ENCODE data around the gene MXRA8.
"Not testable (repeated sequence)": the region's sequence is repeated elsewhere in the genome, so short reads cannot be mapped to it uniquely, and the experiment has no call there.

MXRA8 gene, protein sequence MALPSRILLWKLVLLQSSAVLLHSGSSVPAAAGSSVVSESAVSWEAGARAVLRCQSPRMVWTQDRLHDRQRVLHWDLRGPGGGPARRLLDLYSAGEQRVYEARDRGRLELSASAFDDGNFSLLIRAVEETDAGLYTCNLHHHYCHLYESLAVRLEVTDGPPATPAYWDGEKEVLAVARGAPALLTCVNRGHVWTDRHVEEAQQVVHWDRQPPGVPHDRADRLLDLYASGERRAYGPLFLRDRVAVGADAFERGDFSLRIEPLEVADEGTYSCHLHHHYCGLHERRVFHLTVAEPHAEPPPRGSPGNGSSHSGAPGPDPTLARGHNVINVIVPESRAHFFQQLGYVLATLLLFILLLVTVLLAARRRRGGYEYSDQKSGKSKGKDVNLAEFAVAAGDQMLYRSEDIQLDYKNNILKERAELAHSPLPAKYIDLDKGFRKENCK

DNA sequence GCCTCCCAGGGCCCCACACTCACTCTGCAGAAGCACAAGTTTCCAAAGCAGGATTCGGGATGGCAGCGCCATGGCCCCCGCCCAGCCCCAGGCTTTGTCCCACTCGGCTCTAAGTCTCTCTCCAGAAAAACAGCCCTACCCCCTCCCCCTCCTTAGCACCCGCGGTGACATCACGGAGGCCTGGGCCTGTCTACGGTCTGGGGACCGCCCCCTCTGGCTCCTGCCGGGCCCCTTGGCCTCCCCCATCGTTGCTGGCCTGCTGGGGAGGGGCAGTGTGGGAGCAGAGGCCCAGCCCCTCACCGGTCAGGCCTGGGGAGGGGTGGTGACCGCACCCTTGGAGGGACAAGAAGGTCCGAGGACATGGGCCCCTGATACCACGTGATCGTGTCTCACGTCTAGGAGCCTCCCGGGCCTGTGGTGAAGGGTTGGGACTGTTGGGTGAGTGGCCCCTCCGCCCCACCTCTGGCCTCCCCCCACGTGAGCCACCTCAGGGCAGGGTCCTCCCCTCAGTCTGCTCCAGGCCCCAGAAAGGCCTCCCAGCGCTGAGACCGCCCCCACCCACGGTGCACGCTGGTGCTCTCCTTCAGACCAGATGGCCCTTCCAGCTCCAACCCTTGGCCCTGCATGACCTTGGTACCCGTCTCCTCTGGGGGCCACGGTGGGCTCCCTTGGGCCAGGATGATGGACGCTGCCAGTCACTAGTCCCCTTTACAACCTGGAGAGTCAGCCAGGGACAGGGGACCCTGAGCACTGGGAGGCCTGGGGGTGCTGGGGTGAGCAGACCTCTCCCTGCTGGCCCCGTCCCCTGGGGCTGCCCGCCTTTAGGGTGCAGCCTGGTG lies at the start of gene MXRA8:
MXRA8 (minus strand) TSS at position 123 of the 839 bp plus-strand sequence; CDS start at position 72, 51 bp downstream.
- DNase-seq (ENCODE audit: low spot score), result no peak

DNA sequence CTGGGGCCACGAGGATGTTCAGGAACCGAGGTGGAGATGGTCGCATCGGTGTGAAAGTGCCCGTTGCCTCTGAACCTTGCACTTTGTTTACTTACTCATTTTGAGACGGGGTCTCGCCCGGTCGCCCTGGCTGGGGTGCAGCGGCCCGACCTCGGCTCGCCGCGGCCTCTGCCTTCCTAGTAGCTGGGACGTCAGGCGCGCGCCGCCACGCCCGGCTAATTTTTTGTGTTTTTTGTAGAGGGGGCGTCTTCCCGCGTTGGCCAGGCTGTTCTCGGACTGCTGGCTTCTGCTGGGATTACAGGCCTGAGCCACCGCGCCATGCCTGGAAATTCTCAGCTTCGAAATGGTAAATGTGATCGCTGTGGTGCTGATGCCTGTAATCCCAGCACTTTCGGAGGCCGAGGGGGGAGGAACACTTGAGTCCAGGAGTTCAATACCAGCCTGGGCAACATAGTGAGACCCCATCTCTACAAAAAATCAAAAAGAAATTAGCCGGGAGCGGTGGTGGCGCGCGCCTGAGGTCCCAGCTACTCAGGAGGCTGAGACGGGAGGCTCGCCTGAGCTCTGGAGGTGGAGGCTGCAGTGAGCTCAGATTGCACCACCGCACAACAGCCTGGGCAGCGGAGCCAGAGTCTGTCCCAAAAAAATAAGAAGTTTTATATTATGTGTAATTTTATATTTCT lies 49.4 kb upstream of the MXRA8 start:
- no peak for DNase-seq (ENCODE audit: low spot score)

DNA sequence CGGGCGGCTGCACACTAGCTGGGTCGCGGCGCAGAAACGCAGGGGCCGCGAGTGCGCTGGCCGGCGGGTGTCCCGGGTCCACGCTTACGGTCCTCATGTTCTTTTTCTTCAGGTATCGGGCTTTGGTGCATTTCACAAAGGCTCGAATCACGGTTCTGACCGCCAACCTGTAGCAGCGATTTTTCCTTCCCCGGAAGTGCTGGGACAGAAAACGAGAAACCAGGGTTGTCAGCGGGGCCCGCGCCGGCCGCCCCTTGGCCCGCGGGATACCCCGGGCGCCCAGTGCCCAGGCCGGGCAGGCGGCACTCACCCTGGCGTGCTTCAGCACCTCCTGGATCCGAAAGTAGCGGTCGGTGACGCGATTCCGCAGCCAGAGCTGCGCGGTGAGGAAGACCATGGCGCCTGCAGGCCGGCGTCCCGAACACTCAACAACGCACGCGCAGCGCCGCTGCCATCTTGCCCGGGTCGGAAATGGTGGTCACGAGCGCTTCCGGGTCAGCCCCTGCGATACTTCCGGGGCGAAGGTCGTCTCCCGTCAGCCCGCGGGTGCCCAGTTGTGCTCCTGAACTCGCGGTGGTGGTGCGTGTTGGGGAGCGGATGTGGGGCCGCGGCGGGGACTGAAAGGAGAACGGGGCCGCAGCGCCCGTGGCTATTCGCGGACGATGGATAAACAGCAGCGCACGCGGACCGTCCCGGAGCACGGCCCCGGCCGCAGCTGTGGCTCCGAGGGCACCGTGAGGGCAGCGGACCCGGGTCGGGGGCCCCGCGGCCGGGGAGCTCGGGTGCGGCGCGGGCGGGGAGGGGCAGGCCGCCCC lies 48.7 kb upstream of the MXRA8 start, which contains the start of gene MRPL20:
MRPL20 (minus strand) TSS at position 473 of the 815 bp plus-strand sequence; CDS start at position 397, 76 bp downstream.
- peak; percentile 96 for DNase-seq (ENCODE audit: low spot score)

DNA sequence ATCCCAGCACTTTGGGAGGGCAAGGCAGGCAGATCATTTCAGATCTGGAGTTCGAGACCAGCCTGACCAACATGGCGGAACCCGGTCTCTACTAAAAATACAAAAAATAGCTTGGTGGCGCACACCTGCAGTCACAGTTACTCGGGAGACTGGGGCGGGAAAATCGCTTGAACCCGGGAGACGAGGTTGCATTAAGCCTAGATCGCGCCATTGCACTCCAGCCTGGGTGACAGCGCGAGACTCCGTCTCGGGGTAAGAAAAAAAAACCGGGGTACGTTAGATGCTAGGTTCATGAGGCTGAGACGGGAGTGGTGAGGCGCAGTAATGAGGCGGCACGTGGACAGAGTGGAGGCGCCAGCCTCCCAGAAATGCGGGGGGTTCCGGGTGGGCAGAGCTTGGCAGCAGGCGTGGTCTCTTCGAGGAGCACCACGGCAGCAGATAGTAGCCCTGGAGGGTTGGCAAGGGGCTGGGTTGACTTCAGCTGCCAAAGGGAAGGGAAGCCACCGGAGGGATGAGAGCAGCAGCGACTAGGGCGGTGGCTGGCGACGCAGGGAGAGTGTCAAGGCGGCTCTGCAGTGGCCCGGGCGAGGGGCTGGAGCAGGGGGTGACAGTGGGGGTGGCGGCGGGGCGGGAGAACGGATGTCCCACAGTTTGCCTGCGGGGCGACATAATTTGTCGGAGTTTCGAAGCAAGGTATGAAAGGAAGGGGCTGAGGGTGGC lies 47.9 kb upstream of the MXRA8 start:
- no peak for DNase-seq (ENCODE audit: low spot score)

DNA sequence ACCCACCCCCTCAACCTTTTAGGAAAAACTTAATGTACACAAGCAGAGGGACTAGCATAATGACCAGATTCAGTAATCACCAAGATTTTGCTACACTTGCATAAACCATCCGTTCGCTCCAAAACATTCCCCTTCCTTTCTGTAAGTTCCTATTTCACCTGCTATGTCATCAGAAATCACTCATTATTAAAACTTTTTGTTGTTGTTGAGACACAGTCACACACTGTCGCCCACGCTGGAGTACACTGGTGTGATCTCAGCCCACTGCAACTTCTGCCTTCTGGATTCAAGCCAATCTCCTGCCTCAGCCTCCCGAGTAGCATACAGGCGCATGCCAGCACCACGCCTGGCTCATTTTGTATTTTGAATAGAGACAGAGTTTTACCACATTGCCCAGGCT lies 45.3 kb upstream of the MXRA8 start:
- no peak for DNase-seq (ENCODE audit: low spot score)

DNA sequence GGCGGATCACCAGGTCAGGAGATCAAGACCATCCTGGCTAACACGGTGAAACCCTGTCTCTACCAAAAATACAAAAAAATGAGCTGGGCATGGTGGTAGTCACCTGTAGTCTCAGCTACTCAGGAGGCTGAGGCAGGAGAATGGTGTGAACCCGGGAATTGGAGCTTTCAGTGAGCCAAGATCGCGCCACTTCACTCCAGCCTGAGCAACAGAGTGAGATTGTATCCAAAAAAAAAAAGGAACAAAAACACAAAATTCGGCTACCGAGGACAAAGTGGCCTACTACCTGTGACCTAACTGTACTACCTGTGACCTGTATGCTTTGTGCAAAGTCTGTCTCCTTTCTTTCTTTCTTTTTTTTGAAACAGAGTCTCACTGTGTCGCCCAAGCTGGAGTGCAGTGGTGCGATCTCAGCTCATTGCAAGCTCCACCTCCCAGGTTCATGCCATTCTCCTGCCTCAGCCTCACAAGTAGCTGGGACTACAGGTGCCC lies 44.6 kb upstream of the MXRA8 start:
- not testable (repeated sequence) for DNase-seq (ENCODE audit: low spot score)

DNA sequence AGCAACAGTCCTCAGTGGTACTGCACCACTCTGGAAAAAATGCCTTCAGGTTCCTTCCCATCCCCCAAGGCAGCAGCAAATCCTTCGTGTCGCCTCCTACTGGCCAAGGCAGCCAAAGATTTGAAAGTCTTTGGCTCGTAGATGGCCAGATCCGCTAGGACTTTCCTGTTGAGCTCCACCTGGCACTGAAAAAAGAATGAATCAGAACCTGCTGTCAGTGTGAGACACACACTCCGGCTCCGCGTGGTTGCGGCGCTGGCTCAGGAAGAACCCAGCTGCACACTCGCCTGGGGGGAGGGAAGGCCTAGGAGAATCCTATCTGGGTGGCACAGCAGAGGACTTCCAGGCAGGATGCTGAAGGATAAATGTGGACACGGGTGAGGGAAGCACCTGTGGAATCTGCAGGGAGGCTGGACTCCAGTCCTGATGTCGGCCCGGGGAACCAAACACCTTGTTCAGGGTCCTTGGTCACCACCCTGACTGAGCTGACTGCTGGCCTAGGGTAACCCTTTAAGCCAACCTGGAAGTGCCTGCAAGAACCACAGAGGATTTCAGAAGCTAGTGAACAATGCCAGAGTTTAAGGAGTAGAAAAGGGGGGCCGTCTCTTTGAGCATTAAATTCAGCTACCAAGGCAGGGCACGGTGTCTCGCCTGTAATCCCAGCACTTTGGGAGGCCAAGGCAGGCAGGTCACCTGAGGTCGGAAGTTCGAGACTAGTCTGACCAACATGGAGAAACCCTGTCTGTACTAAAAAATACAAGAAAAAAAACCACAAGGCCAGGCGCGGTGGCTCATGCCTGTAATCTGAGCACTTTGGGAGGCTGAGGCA lies 43.9 kb upstream of the MXRA8 start:
- DNase-seq (ENCODE audit: low spot score), result no peak

DNA sequence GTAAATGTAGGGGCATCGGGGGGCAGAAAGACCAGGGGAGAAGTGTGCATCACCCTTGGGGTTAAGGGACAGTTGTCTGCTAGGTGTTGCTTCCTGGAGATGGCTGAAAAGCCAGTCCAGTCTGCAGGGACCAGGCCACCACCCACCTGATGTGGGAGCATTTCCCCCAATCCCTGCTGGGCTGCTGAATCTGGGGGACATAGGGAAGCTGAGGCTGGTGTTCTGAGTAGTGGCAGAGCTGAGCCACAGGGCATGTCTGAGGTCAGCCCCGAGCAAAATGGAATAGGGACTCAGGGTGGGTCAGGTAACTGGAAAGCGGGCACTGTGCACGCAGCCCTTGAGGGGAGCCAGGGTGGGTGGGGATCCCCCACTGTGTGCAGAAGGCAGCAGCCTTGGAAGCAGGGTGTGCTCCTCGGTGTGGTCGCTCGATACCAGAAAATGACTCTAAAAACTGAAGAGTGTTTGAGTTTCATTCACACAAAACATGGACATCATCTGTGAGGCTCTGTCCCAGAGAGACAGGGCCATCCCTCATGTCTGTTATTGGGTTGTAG lies 43.2 kb upstream of the MXRA8 start:
- no peak for DNase-seq (ENCODE audit: low spot score)

DNA sequence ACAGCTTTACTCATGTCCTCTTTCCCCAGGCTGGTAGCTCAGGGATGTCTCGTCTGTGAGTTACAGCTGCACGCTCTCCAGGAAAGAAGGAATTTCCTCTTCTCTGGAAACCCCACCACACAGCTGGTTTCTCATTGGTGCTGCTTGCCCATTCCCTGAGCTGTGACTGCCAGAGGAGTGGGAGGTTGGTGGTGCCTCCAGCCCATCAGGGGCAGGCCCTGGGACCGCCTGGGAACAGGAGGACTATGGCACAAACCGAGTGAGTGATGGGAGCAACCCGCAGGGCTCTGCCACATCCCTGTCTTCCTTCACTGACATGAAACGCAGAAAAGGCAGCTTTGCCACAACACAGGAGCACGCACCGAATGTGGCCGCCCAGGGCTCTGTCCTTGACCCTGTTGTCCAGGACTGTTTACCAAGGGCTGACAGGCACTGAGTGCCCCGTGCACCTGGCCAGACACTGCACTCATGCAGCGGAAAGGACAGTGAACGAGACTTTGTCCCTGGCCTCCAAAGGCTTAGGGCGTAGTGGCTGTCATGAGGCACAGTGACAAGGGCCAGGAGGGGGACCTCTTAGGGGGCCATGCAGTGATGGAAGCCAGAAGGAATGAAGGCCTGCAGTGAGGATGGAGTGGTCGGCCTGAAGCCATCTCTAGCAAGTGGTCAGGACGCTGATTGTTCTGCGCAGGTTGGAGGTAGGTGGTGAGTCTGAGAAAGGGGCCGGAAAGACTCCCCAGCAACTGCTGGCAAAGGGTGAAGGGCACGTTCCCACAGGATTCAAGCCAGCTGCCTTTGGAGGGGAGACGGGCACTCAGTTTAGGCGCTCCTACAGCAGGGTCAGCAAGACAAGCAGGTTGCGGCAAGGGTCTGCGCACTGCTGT lies 42.5 kb upstream of the MXRA8 start:
- no peak for DNase-seq (ENCODE audit: low spot score)

DNA sequence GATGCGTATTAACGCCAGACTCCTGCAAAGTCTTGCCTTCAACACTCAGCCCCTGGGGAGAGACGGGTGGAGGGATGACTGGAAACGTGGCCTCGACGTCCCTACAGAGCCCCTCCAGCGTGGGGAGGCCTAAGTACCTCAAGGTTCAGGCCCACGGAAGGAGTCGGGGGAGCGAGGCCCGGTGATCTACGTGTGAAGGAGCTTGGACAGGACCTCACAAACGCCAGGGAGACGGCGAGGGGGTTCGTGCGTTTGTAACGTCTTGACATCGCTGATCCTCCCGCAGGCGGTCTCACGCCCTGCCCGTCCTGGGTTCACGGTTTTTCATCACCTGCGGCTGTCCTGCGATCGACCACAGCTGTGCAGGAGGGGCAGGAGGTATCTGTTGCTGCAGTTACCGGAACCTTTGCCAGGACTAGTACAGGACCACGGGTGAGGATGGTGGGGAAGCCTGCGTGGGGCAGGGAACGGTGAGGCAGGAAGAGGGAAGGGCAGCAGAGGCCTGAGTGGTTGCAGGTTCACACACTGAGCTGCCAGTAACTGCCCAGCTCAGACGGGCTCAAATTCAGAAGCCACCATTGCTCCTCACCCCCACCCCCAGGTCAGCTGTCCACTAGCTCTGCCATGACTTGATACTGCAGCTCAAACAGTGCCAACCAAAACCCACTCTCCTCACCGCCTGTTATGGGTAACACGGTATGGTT lies 41.7 kb upstream of the MXRA8 start:
- DNase-seq (ENCODE audit: low spot score), result no peak

DNA sequence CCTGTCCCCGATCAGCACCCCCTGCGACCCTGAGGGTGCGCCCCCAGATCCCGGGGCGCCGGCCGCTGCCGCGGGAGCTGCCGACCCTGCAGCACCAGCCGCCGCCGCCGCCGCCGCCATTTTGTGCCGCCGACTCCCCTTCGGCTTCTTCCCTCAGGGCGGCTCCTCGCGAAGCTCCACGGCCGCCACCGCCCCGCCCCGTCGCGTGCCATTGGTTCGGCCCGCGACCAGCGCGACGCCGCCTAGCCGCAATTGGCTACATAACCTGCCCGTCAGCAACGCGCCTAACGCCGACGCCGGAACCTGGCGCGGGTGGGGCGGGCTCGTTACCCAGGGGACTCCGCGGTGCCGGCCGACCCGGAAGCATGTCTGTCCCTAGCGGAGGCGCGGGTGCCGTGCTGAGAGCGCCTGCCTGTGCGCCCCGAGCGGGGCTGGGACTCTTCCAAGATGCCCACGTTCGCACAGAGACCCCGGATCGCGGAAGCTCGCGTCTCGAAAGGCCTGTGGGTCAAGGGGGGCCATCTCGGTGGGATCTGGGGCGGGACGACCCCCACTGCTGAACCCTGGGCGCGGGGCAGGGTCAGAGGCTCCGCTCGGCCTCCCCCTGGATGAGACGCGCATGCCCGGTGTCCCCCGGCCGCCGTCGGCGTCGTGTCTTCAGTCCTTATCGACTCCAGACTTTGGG lies 41.0 kb upstream of the MXRA8 start, which contains the start of gene CCNL2:
CCNL2 (minus strand) TSS at position 149 of the 685 bp plus-strand sequence; CDS start at position 120, 29 bp downstream.
- DNase-seq (ENCODE audit: low spot score), result peak; percentile 94

DNA sequence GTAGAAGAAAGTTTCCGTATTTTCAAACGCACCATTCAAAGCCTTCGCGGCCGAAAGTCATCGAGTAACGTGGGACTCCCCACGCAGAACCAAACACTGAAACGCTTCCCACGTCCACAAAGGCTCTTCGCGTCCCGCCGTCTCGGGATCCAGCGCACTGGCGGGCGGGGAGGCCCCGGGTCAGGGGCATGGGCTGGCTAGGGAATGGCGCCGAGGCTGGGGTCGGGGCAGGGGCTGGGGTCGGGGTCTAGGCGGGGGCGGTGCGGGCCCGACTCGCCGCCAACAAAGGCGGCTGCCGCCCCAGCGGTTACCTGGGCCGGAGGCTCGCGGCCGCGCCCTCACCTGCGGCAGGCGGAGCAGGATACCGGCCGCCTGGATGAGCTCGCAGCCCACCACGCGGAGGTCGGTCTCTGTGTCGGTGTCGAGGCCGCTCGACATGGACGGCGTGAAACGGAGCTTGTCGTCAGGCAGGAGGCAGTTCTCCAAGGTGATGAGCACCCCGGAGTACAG lies 40.4 kb upstream of the MXRA8 start:
- DNase-seq (ENCODE audit: low spot score), result no peak

DNA sequence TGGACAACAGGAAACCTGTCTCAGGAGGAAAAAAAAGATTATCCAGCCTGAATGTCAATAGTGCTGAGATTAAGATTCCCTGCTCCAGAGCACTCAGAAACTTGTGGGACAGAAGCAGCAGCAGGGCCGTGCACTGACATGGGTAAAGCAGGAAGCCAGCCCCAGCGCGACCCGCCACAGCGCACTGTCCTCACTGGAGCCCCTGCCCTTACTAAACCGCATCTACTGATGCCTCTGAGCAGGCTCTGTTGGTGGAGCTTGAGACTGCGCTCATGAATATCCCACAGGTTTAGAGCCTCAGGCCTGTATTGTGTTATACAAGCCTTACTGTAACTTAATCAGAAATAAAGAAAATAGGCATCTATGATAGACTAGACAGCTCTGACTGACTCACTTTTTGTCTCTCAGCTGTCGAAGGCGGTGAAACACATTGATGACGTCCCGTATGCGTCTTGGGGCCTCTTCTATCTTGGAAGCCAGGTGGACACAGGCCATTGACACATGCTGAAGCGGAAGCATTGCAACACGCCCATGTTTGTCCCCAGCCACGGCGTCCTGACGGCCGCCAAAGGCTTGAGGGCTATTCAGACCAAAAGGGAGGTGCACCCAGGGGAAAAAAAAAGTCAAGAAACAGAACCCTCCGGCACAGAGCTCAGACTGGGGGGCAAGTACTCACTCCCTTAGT lies 39.6 kb upstream of the MXRA8 start:
- no peak for DNase-seq (ENCODE audit: low spot score)

DNA sequence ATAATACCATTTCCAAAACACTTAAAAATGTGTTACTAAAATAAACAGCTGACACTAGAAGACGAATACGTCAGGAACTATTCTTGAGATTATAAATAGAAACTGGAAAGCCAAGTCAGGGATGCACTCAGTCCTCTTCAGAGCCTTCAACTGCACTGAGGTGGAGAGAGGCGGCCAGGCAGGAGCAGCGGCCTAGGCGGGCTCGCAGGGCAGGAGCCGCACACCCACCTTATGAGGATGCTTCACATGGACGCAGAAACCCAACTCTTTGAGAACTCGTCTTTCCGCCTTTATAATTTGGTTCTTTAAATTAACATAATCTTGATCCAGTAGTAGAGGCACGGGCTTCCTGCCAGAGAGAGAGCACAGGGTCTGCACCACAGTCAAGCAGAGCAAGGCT lies 36.8 kb upstream of the MXRA8 start:
- no peak for DNase-seq (ENCODE audit: low spot score)

DNA sequence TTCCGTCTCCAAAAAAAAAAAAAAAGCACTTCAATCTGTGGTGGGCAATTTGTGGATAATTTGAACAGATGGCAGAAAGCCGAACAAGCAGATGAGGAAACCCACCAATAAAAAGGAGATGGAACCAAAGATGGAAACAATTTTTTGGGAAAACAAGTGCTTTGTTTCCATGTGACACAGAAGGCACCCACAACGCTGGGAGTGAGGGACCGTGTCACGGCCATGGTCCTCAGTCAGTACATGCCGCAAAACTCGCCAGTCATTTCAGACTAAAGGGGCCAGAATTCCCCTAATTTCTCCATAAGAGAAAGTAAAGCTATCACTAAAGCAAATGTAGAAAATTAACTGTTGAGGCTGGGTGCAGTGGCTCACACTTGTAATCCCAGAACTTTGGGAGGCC lies 35.8 kb upstream of the MXRA8 start:
- no peak for DNase-seq (ENCODE audit: low spot score)

DNA sequence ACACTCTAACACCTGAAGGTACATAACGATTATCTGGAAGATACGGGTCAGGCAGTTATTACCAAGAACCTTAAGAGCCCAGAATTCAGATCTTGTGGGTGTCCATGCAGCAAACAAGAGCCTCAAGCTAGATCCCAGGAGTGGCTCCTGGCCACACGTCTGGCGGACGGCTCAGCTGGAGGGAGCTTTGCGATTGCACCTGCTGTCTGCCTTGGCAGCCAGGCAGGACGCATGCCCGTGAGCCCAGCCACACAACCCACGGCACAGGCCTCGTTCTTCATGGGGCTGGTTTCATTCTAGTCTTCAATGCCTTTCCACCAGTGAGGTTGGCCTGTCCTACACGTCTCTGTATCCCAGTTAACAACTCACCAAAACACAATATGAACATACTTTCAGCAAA lies 35.1 kb upstream of the MXRA8 start:
- no peak for DNase-seq (ENCODE audit: low spot score)

Data from HuH-7.5 (cell line).